Islet of Langerhans (tissue), 1 donor: ENCODE data around the gene SPSB2.
"Not testable (repeated sequence)": the region's sequence is repeated elsewhere in the genome, so short reads cannot be mapped to it uniquely, and the experiment has no call there.

Source experiments
- FAIRE-seq: peaks from one replicate; lab custom pipeline; 2011; peaks lifted over from hg19 to GRCh38; lab: Jason Lieb, UNC

Gene SPSB2

GRCh38 chr12:6873094-6874014 lies at the start of gene SPSB2:
Gene SPSB2 (minus strand): TSS chr12:6873303. CDS start chr12:6872901, 402 bp downstream.
- no peak for FAIRE-seq

GRCh38 chr12:6921996-6922946 lies 49.2 kb upstream of the SPSB2 start:
- no peak for FAIRE-seq

- FAIRE-seq: no peak
These were observed 48.4 kb upstream of the SPSB2 start for GRCh38 chr12:6921539-6921938.

- FAIRE-seq: no peak
These were observed 46.5 kb upstream of the SPSB2 start for GRCh38 chr12:6919588-6919987.

- no peak for FAIRE-seq
These were observed 44.6 kb upstream of the SPSB2 start for GRCh38 chr12:6917491-6918231.

GRCh38 chr12:6916426-6917200 lies 43.5 kb upstream of the SPSB2 start:
- no peak for FAIRE-seq

- no peak for FAIRE-seq
These were observed 42.7 kb upstream of the SPSB2 start for GRCh38 chr12:6915789-6916285.

GRCh38 chr12:6914947-6915788 lies 42.1 kb upstream of the SPSB2 start:
- no peak for FAIRE-seq

- no peak for FAIRE-seq
These were observed 41.3 kb upstream of the SPSB2 start, which contains the start of gene ENO2 for GRCh38 chr12:6914246-6914946. Gene ENO2 (plus strand): TSS chr12:6914580. CDS start chr12:6915833, 1,253 bp downstream.

GRCh38 chr12:6912164-6912935 lies 39.2 kb upstream of the SPSB2 start:
- FAIRE-seq: no peak

GRCh38 chr12:6909421-6910145 lies 36.5 kb upstream of the SPSB2 start:
- FAIRE-seq: no peak

GRCh38 chr12:6908141-6908540 lies 35.0 kb upstream of the SPSB2 start:
- FAIRE-seq: not testable (repeated sequence)

GRCh38 chr12:6905414-6906040 lies 32.4 kb upstream of the SPSB2 start:
- FAIRE-seq: no peak

- FAIRE-seq: peak; percentile 98
These were observed 31.5 kb upstream of the SPSB2 start, which contains the start of gene LRRC23 for GRCh38 chr12:6904280-6905276. Gene LRRC23 (plus strand): TSS chr12:6904822. CDS start chr12:6905634, 812 bp downstream.

- no peak for FAIRE-seq
These were observed 30.6 kb upstream of the SPSB2 start for GRCh38 chr12:6903722-6904121.

- no peak for FAIRE-seq
These were observed 29.3 kb upstream of the SPSB2 start for GRCh38 chr12:6902448-6902847.
